ENCODE data around the gene FOXB2. TPM values are rescaled to one million over a fixed set of nuclear protein-coding genes. Genes with fewer than 3 reads are reported as not detected.
"Not testable (repeated sequence)": the region's sequence is repeated elsewhere in the genome, so short reads cannot be mapped to it uniquely, and the experiment has no call there.

FOXB2 gene
- not detected in 2 replicates for total RNA-seq (2014; rRNA removed; shearing (Covaris generic))

GRCh38 chr9:77019236-77019925 lies at the start of gene FOXB2:
Gene FOXB2, plus strand, starts transcription at chr9:77019655. Its CDS starts 0 bp downstream, at chr9:77019655.
- DNase-seq (ENCODE audit: low read depth), result peak; percentile 8

DNA sequence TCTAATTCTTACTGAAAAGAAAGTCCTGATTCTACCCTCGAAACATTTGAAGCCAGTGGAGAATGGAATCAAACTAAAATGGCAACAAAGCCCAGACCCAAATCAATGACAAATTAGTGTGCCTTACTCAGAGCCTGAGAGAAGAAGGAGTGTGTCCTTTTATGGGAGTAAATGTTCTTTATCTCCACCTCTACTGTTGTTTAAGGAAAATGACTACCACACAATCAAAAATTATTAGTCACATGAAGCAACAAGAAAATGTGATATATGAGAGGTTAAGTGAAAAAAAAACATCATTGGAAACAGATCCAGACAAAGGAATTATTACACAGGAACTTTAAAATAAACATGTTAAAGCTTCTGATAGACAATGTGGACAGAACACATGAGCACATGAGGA lies 49.7 kb upstream of the FOXB2 start:
- no peak for DNase-seq (ENCODE audit: low read depth)

DNA sequence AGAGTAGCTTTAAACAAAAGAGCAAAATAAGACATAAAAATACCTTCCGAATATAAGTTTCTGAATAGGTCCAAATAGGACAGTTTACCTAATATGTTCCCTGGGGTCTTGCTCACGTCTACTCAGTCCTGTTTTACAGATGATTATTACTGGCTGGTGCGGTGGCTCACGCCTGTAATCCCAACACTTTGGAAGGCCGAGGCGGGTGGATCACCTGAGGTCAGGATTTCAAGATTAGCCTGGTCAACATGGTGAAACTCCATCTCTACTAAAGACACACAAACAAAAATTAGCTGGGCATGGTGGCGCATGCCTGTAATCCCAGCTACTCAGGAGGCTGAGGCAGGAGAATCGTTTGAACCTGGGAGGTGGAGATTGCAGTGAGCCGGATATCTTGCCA lies 40.6 kb upstream of the FOXB2 start:
- DNase-seq (ENCODE audit: low read depth), result not testable (repeated sequence)

DNA sequence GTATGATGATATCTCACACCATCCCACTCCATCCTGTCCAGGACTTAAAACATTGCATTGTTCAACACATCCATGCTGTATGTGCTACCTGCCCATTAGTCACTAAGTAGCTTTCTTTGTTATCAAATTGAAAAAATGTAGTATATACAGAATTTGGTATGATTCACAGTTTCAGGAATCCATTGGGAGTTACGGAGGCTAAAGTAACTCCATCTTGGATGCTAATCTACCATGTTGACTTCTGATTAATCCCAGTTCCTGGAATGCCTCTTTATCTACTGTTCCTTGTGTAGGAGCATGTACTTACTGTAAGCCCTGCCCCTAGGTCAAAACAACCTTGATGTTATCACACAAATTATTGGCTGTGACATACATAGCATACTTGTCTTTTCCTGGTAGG lies 38.9 kb upstream of the FOXB2 start:
- DNase-seq (ENCODE audit: low read depth), result no peak

DNA sequence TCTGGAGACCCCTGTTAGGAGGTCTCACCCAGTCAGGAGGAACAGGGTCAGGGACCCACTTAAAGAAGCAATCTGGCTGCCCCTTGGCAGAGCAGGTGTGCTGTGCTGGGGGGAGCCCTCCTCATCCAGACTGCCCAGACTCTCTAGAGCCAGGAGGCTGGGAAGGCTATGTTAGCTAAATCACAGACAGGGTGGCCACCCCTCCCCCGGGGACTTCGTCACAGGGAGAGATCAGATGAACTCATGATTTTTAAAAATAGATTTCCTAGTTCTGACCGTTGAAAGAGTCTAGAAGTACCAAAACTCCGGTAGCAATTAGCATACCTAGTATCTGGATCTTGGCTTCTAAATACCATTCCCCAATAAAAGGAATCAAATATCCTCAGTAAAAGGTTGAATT lies 35.0 kb upstream of the FOXB2 start:
- DNase-seq (ENCODE audit: low read depth), result no peak

- no peak for DNase-seq (ENCODE audit: low read depth)
Measured at GRCh38 chr9:76985581-76985980, 33.9 kb upstream of the FOXB2 start.

GRCh38 chr9:76987594-76988200 lies 31.8 kb upstream of the FOXB2 start:
- DNase-seq (ENCODE audit: low read depth), result peak; percentile 57

DNA sequence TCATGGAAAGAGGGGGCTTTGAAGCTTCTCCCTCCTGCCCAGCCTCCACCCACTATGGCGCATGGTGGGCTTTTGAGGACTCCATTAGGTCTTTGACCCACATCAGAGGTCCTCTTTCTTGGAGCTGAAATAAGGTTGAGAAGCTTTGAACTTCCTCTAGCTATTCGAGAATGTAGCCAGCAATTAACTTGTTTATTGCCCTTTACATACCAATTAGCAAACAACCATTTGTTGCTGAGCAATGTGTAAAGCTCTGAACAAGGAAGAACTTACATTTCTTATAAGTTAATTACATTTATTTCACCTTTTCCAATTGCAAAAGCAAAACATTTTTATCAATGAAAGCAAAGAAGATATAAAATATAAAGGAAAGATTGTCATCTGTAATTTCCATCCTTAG lies 30.5 kb upstream of the FOXB2 start:
- DNase-seq (ENCODE audit: low read depth), result no peak

DNA sequence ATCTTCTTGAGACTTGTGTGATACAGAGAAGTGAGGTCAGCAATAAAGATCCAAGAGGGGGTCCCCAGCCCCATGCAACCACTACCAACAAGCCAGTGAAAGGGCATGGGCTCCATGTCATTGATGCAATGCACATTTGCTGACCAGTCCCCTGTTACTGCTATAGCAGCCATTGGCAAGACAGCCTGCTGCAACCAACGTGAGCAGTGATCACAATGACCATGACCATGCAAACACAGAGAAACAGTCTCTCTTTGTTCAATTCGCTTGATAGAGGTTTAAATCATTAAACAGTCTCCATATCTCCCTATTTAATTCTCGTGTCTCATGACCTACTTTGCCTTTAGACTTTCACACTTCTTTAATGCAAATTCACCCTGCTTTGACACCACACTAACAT lies 30.0 kb upstream of the FOXB2 start:
- DNase-seq (ENCODE audit: low read depth), result no peak

GRCh38 chr9:76996700-76997099 lies 22.8 kb upstream of the FOXB2 start:
- DNase-seq (ENCODE audit: low read depth), result peak; percentile 49

GRCh38 chr9:76999261-76999660 lies 20.2 kb upstream of the FOXB2 start:
- DNase-seq (ENCODE audit: low read depth), result no peak

DNA sequence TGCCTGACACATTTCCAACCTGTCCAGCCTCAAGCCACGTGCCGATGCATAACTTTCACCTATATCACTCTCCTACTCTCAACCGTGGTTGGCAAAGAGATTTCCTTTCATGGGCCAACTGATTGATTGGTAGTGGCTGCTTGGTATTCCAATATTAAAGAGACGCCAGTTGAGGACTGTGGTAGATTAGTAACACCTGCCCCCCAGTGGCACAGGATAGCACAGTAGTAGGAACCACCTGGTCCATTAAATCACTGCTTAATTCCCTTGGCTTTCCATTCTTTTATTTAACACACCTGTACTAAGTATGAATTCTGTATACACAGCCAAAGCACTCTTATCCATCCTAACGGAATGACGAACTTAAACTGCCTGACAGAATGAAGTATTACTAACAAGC lies 19.1 kb upstream of the FOXB2 start:
- DNase-seq (ENCODE audit: low read depth), result no peak

- no peak for DNase-seq (ENCODE audit: low read depth)
Measured at GRCh38 chr9:77003366-77003765, 16.1 kb upstream of the FOXB2 start.

- DNase-seq (ENCODE audit: low read depth), result no peak
Measured at GRCh38 chr9:77005216-77005615, 14.2 kb upstream of the FOXB2 start.

DNA sequence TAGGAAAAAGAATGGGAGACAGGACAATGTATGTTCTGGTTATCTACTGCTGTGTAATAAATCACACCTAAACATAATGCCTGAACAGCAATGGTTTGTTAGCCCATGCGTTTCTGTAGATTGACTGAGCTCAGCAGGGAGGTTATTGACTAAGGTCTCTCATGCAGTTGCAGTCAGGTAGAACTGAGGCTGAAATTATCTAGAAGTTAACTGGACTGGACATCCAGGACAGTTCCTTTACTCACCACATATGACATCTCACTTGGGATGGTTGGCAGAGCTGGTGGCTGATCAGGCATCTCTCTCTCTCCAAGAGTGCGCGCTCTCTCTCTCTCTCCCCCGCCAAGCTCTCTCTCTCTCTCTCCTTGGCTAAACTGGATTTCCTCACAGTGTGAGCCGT lies 8.9 kb upstream of the FOXB2 start:
- DNase-seq (ENCODE audit: low read depth), result no peak

DNA sequence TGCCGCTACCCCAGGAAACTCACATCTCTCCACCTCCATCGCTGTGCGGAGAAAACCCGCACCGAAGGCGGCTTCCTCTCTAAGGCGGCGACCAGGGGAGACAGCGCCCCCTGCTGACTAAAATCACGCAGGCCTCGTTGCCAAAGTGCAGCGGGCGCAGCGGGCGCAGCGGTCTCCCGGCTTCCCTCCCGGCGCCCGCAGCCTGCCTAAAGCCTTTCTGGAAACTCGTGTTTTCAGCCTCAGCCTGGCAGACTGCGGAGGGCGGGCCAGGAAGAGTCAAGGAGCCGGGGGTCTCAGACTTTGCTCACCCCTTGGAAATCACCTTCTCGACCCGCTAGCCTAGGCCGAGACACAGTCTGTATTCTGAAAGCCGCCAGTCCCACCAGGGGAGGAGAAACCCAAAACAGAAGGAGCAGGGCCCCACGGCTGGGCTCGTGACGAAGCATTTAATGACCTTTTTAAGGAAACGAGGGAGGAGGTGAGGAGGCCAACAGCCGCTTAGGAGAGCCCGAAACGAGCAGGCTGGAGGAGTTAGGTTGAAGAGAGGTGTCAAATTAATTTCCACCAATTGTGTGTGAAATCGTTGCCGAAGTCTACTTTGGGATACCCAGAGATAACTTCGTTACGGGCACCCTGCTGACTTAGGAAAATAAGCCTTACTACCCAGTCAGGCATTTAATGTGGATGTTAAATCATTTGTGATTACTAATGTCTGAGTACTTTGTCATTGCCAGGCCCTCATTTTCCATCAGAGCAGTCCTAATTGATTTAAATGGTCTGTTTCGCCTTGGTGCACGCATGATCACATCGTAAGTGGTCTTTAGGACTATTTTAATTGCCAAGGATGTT lies 7.3 kb upstream of the FOXB2 start:
- peak; percentile 80 for DNase-seq (ENCODE audit: low read depth)

DNA sequence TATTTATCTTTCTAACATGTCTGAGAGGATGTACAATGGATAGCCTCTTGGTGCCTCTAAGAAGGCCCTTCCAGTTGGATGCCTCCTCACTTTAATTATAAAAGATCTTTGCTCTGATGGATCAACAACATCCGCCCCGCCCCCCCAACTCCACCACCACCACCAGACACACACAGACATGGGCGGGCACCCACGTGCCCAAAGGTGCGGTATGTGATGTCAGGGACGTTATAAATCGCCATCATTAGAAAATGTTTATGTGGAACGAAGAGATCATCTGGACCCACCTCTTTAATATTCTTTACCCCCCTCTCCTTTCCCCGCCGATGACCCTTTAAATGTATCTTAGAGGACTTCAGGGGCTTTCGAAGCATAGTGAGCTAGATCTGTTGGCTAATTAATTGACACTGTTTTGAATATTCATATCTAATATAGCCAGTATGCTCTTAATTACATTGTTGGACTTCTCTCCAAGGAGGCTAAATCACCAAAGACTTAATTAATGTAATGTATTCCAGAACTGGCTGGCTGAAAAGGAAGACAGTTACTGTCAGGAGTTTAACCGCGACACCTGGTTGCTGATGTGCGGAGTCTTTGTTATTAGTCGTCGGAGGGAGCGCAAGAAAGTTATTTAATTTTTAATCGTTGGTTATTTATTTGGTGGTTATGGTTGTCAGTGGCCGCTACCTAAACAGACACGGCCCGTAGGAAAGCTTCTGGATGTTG lies 6.1 kb upstream of the FOXB2 start:
- DNase-seq (ENCODE audit: low read depth), result no peak

- no peak for DNase-seq (ENCODE audit: low read depth)
Measured at GRCh38 chr9:77013932-77014596, 5.4 kb upstream of the FOXB2 start.

DNA sequence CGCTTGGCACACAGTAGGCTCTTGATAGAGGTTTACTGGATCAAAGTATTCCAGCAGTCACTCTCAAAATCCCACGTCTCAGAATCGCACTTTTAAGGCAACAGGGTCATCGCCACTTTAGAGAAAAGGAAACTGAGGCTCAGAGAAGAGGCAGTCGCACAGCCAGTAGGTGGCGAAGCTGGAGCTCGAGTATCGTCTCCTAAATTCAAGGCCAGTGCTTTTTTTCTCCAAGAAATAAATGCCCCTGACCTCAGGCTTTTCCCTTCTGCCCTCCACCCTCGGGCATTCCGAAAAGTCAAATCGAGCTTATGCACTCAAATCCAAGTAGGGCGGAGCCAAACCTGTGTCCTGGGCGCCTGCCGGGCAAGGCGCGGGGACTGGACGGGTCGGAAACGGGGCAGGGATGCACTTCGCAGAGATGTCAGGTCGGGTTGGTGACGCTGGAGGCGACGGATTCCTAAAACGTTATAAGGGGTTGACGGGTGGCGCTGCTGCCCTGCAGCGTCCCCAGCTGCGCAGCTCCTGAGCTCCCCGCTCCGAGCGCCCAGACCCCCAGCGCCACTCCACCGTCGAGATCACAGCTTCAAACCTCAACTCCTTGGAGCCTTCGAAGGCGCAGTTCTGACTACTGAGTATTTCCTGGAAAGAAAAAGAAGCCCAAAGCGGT lies 4.7 kb upstream of the FOXB2 start:
- DNase-seq (ENCODE audit: low read depth), result peak; percentile 21

DNA sequence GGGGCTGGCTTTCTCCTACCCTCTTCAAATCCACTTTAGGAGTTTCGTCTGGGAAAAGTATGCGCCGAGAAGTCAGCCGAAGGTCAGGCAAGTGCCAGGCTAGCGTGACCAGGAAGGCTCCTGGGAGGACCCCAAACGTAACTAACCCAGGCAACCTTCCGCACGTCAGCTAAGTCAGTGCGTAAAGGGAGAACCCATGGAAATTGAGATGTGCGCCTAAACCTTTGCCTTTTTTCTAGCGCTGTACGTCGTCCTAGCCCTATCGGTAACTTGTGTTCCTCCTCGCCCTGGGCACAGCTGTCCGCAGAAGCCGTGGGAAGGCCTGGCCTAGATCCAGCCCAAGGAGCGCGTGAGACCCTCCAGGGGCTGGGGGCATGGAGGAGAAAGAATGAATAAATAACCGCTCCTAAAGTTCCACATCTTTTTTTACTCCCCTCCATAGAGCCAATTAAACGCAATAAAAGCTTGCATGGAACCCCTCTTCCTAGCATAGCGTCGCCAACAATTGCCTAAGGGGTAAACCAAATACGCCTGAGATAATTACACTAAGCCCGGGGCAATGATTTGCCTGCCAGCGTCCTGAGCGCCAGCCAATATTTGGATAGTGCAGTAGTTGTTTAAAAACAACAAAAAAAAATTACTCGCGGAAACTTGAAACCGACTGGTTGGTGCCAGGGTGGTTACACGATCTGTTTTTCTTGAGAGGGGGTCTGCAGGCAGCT lies 4.0 kb upstream of the FOXB2 start:
- peak; percentile 9 for DNase-seq (ENCODE audit: low read depth)

All from Daoy (cell line).